HepG2 (cell line): ENCODE results near the gene C2CD2. TPM values are rescaled to one million over a fixed set of nuclear protein-coding genes. Genes with fewer than 3 reads are reported as not detected.
A peak's percentile ranks its signal among the peaks of the same experiment; 100 is the strongest.

ENCODE experiments used
- FOXA3 ChIP-seq: IDR thresholded peaks from 2 replicates; pipeline ENCODE4 v1.6.1; 2016; ENCODE audit warnings: missing genetic modification reagents, missing compliant biosample characterization
- POLR2G ChIP-seq: fragments of 200-400 bp; formaldehyde crosslinking; IDR thresholded peaks from 2 replicates; pipeline ENCODE4 v1.6.1; 2018; ENCODE audit warnings: mild to moderate bottlenecking, low read depth, low read length, moderate library complexity
- RAD21 ChIP-seq: fragments of 450-650 bp; formaldehyde crosslinking; IDR thresholded peaks from 2 replicates; pipeline ENCODE4 v1.5.0; 2020; ENCODE audit warnings: mild to moderate bottlenecking
- REL ChIP-seq: sonication (generic); formaldehyde crosslinking; conservative IDR thresholded peaks from 2 replicates; pipeline ENCODE4 v1.8.0; 2022; ENCODE audit warnings: mild to moderate bottlenecking, missing genetic modification reagents, moderate library complexity
- SMYD3 ChIP-seq: sonication (generic); formaldehyde crosslinking; IDR thresholded peaks from 2 replicates; pipeline ENCODE4 v1.8.1; 2023; ENCODE audit warnings: mild to moderate bottlenecking, missing genetic modification reagents
- SPEN ChIP-seq: sonication (generic); formaldehyde crosslinking; IDR thresholded peaks from 2 replicates; pipeline ENCODE4 v1.5.1; 2020; ENCODE audit warnings: low read depth, mild to moderate bottlenecking, missing genetic modification reagents
- ZBTB21 ChIP-seq: sonication (generic); formaldehyde crosslinking; IDR thresholded peaks from 2 replicates; pipeline ENCODE4 v1.4.0; 2020; ENCODE audit warnings: missing genetic modification reagents
- ZNF234 ChIP-seq: sonication (generic); formaldehyde crosslinking; conservative IDR thresholded peaks from 2 replicates; pipeline ENCODE4 v1.5.1; 2020; ENCODE audit warnings: mild to moderate bottlenecking, missing genetic modification reagents
- ZNF598 ChIP-seq: sonication (generic); formaldehyde crosslinking; IDR thresholded peaks from 2 replicates; pipeline ENCODE4 v1.5.1; 2020; ENCODE audit warnings: mild to moderate bottlenecking, missing genetic modification reagents, borderline replicate concordance
- ZNF614 ChIP-seq: IDR thresholded peaks from 2 replicates; pipeline ENCODE4 v1.6.1; 2018; ENCODE audit warnings: missing biosample characterization, missing genetic modification reagents, inconsistent platforms, borderline replicate concordance
- polyA plus RNA-seq, 8 experiments: library from polyadenylated mRNA; depleted of rRNA in 3 of 8; stranded (reverse) in 7 of 8; unstranded in 1 of 8; fragments of >200 nt; fragmentation: Illumina TruSeq in 4 of 8; extraction: Trizol in 4 of 8; gene quantifications; 2 replicates each; pipeline versions ENCODE4 v1.2.1 to v1.2.3, GENCODE V29; 2011 to 2016; ENCODE audit warnings: low read depth in 4 of 8, missing spikeins in 1 of 8, mixed read lengths in 1 of 8; ENCODE audit not compliant: insufficient read depth in 1 of 8
- total RNA-seq, 5 experiments: library from RNA; depleted of rRNA; stranded (reverse); fragments of >200 nt; fragmentation: Illumina TruSeq; extraction: Trizol; gene quantifications; 2 replicates each; pipeline ENCODE4 v1.2.3, GENCODE V29; 2016; ENCODE audit warnings: low read depth in 1 of 5
- TF ChIP-seq, protein P1 (sequence below): sonication (generic); formaldehyde crosslinking; IDR thresholded peaks from 2 replicates; pipeline ENCODE4 v1.9.0; 2021; ENCODE audit warnings: missing genetic modification reagents, borderline replicate concordance
- TF ChIP-seq, protein P2 (sequence below): sonication (generic); formaldehyde crosslinking; IDR thresholded peaks from one replicate; pipeline ENCODE4 v1.5.1; 2020; ENCODE audit warnings: mild to moderate bottlenecking, missing genetic modification reagents; ENCODE audit errors: not compliant biosample characterization
- TF ChIP-seq, protein P3 (sequence below): sonication (generic); formaldehyde crosslinking; IDR thresholded peaks from 2 replicates; pipeline ENCODE4 v1.5.0; 2020; ENCODE audit warnings: missing genetic modification reagents
- TF ChIP-seq, protein P4 (sequence below): sonication (generic); formaldehyde crosslinking; IDR thresholded peaks from 2 replicates; pipeline ENCODE4 v1.4.0; 2020; ENCODE audit warnings: mild to moderate bottlenecking, missing genetic modification reagents

Gene C2CD2
- total and polyA plus RNA-seq, 2 of the 13 experiments (the other 11 are each of a cell fraction or from before 2014, with no cell fraction given) = 12.5 to 19.7 TPM

DNA sequence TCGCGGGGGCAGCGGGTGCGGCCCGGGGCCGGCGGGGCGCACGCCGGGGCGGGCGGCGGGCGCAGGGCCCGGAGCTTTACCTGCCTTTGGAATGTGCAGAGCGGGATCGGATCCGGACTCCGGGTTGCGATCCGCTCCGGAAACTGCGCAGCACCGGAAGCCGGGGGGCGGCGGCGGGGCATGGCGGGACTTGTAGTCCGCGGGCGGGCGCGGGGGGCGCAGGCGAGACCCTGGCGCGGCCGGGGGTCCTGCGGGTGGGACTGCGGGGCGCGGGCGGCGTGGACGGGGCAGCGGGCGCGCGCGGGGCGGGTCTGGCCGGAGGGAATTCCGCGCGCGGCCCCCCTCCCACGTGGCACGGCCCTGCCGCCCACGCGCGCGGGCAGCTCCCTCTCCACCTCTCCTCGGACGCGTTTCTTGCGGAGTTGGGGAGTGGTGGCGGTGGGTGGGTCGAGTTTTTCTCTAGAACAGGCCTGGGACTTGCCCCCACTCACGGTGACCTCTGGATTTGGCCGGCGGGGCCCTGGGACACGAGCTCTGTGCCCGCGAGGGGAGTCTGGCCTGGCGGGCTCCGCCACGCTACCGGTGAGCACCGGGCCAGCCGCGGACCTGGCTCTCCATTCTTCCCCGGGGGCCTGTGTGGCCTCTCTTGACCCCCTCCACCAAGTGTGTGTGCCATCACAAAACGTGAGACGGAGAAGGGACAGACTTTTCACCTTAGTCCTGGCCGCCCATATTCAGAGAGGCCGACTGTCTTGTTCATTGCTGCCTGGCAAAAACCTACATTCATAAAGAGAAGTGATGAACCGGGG, 74.4 kb downstream of the C2CD2 start, which contains the start of gene PRDM15 (continued):
- no peak for TF ChIP-seq ZNF234 (CRISPR knock-in tag)
- no peak for TF ChIP-seq ZBTB21 (CRISPR knock-in tag)
- TF ChIP-seq ZNF598 (CRISPR knock-in tag) = no peak
- TF ChIP-seq, protein P1, sequence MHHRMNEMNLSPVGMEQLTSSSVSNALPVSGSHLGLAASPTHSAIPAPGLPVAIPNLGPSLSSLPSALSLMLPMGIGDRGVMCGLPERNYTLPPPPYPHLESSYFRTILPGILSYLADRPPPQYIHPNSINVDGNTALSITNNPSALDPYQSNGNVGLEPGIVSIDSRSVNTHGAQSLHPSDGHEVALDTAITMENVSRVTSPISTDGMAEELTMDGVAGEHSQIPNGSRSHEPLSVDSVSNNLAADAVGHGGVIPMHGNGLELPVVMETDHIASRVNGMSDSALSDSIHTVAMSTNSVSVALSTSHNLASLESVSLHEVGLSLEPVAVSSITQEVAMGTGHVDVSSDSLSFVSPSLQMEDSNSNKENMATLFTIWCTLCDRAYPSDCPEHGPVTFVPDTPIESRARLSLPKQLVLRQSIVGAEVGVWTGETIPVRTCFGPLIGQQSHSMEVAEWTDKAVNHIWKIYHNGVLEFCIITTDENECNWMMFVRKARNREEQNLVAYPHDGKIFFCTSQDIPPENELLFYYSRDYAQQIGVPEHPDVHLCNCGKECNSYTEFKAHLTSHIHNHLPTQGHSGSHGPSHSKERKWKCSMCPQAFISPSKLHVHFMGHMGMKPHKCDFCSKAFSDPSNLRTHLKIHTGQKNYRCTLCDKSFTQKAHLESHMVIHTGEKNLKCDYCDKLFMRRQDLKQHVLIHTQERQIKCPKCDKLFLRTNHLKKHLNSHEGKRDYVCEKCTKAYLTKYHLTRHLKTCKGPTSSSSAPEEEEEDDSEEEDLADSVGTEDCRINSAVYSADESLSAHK = no peak
- TF ChIP-seq RAD21 (CRISPR knock-in tag) = no peak; the same call in 1 of the 2 replicates
- peak; percentile 68 for TF ChIP-seq POLR2G
- TF ChIP-seq, protein P2, sequence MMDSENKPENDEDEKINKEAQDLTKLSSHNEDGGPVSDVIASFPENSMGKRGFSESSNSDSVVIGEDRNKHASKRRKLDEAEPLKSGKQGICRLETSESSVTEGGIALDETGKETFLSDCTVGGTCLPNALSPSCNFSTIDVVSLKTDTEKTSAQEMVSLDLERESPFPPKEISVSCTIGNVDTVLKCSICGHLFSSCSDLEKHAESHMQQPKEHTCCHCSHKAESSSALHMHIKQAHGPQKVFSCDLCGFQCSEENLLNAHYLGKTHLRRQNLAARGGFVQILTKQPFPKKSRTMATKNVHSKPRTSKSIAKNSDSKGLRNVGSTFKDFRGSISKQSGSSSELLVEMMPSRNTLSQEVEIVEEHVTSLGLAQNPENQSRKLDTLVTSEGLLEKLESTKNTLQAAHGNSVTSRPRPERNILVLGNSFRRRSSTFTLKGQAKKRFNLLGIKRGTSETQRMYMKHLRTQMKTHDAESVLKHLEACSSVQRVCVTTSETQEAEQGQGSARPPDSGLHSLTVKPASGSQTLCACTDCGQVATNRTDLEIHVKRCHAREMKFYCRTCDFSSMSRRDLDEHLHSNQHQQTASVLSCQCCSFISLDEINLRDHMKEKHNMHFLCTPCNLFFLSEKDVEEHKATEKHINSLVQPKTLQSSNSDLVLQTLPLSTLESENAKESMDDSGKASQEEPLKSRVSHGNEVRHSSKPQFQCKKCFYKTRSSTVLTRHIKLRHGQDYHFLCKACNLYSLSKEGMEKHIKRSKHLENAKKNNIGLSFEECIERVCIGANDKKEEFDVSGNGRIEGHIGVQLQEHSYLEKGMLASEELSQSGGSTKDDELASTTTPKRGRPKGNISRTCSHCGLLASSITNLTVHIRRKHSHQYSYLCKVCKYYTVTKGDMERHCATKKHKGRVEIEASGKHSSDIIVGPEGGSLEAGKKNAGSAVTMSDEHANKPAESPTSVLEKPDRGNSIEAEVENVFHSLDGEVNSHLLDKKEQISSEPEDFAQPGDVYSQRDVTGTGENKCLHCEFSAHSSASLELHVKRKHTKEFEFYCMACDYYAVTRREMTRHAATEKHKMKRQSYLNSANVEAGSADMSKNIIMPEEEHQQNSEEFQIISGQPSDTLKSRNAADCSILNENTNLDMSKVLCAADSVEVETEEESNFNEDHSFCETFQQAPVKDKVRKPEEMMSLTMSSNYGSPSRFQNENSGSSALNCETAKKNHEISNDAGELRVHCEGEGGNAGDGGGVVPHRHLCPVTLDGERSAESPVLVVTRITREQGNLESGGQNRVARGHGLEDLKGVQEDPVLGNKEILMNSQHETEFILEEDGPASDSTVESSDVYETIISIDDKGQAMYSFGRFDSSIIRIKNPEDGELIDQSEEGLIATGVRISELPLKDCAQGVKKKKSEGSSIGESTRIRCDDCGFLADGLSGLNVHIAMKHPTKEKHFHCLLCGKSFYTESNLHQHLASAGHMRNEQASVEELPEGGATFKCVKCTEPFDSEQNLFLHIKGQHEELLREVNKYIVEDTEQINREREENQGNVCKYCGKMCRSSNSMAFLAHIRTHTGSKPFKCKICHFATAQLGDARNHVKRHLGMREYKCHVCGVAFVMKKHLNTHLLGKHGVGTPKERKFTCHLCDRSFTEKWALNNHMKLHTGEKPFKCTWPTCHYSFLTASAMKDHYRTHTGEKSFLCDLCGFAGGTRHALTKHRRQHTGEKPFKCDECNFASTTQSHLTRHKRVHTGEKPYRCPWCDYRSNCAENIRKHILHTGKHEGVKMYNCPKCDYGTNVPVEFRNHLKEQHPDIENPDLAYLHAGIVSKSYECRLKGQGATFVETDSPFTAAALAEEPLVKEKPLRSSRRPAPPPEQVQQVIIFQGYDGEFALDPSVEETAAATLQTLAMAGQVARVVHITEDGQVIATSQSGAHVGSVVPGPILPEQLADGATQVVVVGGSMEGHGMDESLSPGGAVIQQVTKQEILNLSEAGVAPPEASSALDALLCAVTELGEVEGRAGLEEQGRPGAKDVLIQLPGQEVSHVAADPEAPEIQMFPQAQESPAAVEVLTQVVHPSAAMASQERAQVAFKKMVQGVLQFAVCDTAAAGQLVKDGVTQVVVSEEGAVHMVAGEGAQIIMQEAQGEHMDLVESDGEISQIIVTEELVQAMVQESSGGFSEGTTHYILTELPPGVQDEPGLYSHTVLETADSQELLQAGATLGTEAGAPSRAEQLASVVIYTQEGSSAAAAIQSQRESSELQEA (CRISPR knock-in tag) = no peak
- TF ChIP-seq SMYD3 (CRISPR knock-in tag) = no peak
- no peak for TF ChIP-seq ZNF614 (CRISPR knock-in tag)
- TF ChIP-seq, protein P3, sequence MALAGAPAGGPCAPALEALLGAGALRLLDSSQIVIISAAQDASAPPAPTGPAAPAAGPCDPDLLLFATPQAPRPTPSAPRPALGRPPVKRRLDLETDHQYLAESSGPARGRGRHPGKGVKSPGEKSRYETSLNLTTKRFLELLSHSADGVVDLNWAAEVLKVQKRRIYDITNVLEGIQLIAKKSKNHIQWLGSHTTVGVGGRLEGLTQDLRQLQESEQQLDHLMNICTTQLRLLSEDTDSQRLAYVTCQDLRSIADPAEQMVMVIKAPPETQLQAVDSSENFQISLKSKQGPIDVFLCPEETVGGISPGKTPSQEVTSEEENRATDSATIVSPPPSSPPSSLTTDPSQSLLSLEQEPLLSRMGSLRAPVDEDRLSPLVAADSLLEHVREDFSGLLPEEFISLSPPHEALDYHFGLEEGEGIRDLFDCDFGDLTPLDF = no peak; the same call in 1 of the 2 replicates
- TF ChIP-seq, protein P4, sequence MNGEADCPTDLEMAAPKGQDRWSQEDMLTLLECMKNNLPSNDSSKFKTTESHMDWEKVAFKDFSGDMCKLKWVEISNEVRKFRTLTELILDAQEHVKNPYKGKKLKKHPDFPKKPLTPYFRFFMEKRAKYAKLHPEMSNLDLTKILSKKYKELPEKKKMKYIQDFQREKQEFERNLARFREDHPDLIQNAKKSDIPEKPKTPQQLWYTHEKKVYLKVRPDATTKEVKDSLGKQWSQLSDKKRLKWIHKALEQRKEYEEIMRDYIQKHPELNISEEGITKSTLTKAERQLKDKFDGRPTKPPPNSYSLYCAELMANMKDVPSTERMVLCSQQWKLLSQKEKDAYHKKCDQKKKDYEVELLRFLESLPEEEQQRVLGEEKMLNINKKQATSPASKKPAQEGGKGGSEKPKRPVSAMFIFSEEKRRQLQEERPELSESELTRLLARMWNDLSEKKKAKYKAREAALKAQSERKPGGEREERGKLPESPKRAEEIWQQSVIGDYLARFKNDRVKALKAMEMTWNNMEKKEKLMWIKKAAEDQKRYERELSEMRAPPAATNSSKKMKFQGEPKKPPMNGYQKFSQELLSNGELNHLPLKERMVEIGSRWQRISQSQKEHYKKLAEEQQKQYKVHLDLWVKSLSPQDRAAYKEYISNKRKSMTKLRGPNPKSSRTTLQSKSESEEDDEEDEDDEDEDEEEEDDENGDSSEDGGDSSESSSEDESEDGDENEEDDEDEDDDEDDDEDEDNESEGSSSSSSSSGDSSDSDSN (CRISPR knock-in tag) = peak; percentile 48; the same call in 1 of the 2 replicates
- no peak for TF ChIP-seq FOXA3 (CRISPR knock-in tag)
- peak; percentile 28; the same call in 1 of the 2 replicates for TF ChIP-seq SPEN (CRISPR knock-in tag)
- no peak for TF ChIP-seq REL (CRISPR knock-in tag)
